HepG2 (cell line): Measurements from ENCODE around the gene CTNNA2. TPM values are rescaled to one million over a fixed set of nuclear protein-coding genes. Genes with fewer than 3 reads are reported as not detected.

Experiments used
- ATAC-seq: fragments of 200-7000 bp; cut with Tn5 transposase; 3 replicates; pipeline ENCODE4 v1.9.1; 2020; ENCODE audit warnings: mild to moderate bottlenecking, moderate library complexity
- BruUV-seq: library from RNA; stranded (reverse); fragments of 400-500 nt; replicated peaks from 2 replicates; lab custom pipeline; 2021; lab: Mats Ljungman, UMichigan
- CTCF ChIA-PET: fragments of 300-600 bp; formaldehyde crosslinking; extraction: SDS; loops from one replicate; lab custom pipeline; 2021; ENCODE audit warnings: low total read pairs, inconsistent platforms, low intra/inter-chr PET ratio; lab: Yijun Ruan, JAX
- POLR2A ChIA-PET: fragments of 350-600 bp; sonication (Branson Sonifier 250); formaldehyde crosslinking; loops from one replicate; lab custom pipeline; 2020; ENCODE audit warnings: antibody characterized with exemption, inconsistent platforms; lab: Yijun Ruan, JAX
- DNase-seq: peaks from one replicate; pipeline ENCODE4 v3.0.0-alpha.2; 2015; ENCODE audit warnings: low spot score
- FAIRE-seq: peaks from 3 replicates; lab custom pipeline; 2011; peaks lifted over from hg19 to GRCh38; lab: Jason Lieb, UNC
- H2AFZ ChIP-seq: one replicate; pipeline ENCODE4 v1.6.1; 2011; ENCODE audit warnings: low read length, inconsistent platforms
- H3K27ac ChIP-seq: fragments of 300-600 bp; 3 replicates; pipeline ENCODE4 v1.8.0; 2011; ENCODE audit warnings: mixed run types, mild to moderate bottlenecking, mixed read lengths, low read length, inconsistent platforms; ENCODE audit not compliant: insufficient read depth; ENCODE audit errors: extremely low read length
- H3K27me3 ChIP-seq, 2 experiments: fragments of 200-600 bp in 1 of 2; 2 replicates in 1 of 2; 3 replicates in 1 of 2; pipeline versions ENCODE4 v1.6.0 to v1.8.0; 2011; ENCODE audit warnings: low read length in 2 of 2, mild to moderate bottlenecking in 2 of 2, moderate library complexity in 2 of 2, inconsistent platforms in 1 of 2; ENCODE audit not compliant: insufficient read depth in 2 of 2, control insufficient read depth in 1 of 2
- H3K36me3 ChIP-seq, 2 experiments: fragments of 200-600 bp in 1 of 2; replicated peaks in 1 of 2; 2 replicates in 1 of 2; 3 replicates in 1 of 2; pipeline versions ENCODE4 v1.5.1 to v1.8.0; 2011; ENCODE audit warnings: low read length in 2 of 2, inconsistent platforms in 1 of 2; ENCODE audit not compliant: insufficient read depth in 2 of 2, control insufficient read depth in 1 of 2
- H3K4me1 ChIP-seq: 2 replicates; pipeline ENCODE4 v1.5.1; 2012; ENCODE audit warnings: low read length, inconsistent platforms; ENCODE audit not compliant: insufficient read depth
- H3K4me2 ChIP-seq: 2 replicates; pipeline ENCODE4 v1.6.0; 2011; ENCODE audit warnings: low read depth, low read length, inconsistent platforms
- H3K4me3 ChIP-seq, 3 experiments: fragments of 200-600 bp in 1 of 3; sonication (generic), shearing (Covaris generic) in 1 of 3; replicated peaks in 1 of 3; 2 replicates each; pipeline ENCODE4 v1.5.1; 2011 to 2016; ENCODE audit warnings: low read length in 3 of 3, inconsistent platforms in 2 of 3, low read depth in 2 of 3, mild to moderate bottlenecking in 2 of 3, control low read depth in 1 of 3, mixed read lengths in 1 of 3; ENCODE audit not compliant: insufficient read depth in 1 of 3
- H3K79me2 ChIP-seq: one replicate; pipeline ENCODE4 v1.6.1; 2011; ENCODE audit warnings: low read length, inconsistent platforms; ENCODE audit not compliant: insufficient read depth
- H3K9ac ChIP-seq: 2 replicates; pipeline ENCODE4 v1.6.0; 2011; ENCODE audit warnings: mild to moderate bottlenecking, low read depth, low read length, inconsistent platforms; ENCODE audit not compliant: insufficient read depth
- H3K9me3 ChIP-seq: 2 replicates; pipeline ENCODE4 v1.5.1; 2012; ENCODE audit warnings: mild to moderate bottlenecking, low read length
- H4K20me1 ChIP-seq: 2 replicates; pipeline ENCODE4 v1.6.0; 2011; ENCODE audit warnings: inconsistent platforms, mild to moderate bottlenecking, low read length, moderate library complexity; ENCODE audit not compliant: insufficient read depth
- AGO1 ChIP-seq: fragments of 200-400 bp; formaldehyde crosslinking; IDR thresholded peaks from 2 replicates; pipeline ENCODE4 v1.6.1; 2017; ENCODE audit warnings: mild to moderate bottlenecking, low read depth, low read length, moderate library complexity; ENCODE audit not compliant: poor library complexity, severe bottlenecking
- GATAD1 ChIP-seq: IDR thresholded peaks from 2 replicates; pipeline ENCODE4 v1.6.1; 2016; ENCODE audit warnings: missing genetic modification reagents, missing compliant biosample characterization
- POLR2AphosphoS5 ChIP-seq: IDR thresholded peaks from 2 replicates; pipeline ENCODE4 v1.6.1; 2012; ENCODE audit warnings: low read depth, low read length
- ZBTB7A ChIP-seq: sonication (generic); formaldehyde crosslinking; IDR thresholded peaks from 2 replicates; pipeline ENCODE4 v1.8.0; 2022; ENCODE audit warnings: mild to moderate bottlenecking, missing genetic modification reagents
- ZGPAT ChIP-seq: IDR thresholded peaks from 2 replicates; pipeline ENCODE4 v1.6.1; 2016; ENCODE audit warnings: mild to moderate bottlenecking
- ZNF20 ChIP-seq: sonication (generic); formaldehyde crosslinking; IDR thresholded peaks from 2 replicates; pipeline ENCODE4 v1.4.0; 2020; ENCODE audit warnings: mild to moderate bottlenecking, moderate library complexity, missing genetic modification reagents
- ZNF207 ChIP-seq: fragments of 450-650 bp; IDR thresholded peaks from 2 replicates; pipeline ENCODE4 v1.6.1; 2016; ENCODE audit warnings: antibody characterized with exemption, borderline replicate concordance
- ZNF24 ChIP-seq: fragments of 450-650 bp; IDR thresholded peaks from 2 replicates; pipeline ENCODE4 v1.6.1; 2017; ENCODE audit warnings: antibody characterized with exemption, mild to moderate bottlenecking
- ZNF484 ChIP-seq: sonication (generic); formaldehyde crosslinking; IDR thresholded peaks from 2 replicates; pipeline ENCODE4 v1.5.1; 2020; ENCODE audit warnings: mild to moderate bottlenecking, low read depth, missing genetic modification reagents, borderline replicate concordance
- ZNF557 ChIP-seq: sonication (generic); formaldehyde crosslinking; IDR thresholded peaks from 2 replicates; pipeline ENCODE4 v1.4.0; 2020; ENCODE audit warnings: missing genetic modification reagents
- ZNF574 ChIP-seq: sonication (generic); formaldehyde crosslinking; IDR thresholded peaks from 2 replicates; pipeline ENCODE4 v1.4.0; 2020; ENCODE audit warnings: missing genetic modification reagents
- WGBS: methylation state at CpG from one replicate; pipeline ENCODE4 v1.1.6; 2017; ENCODE audit warnings: low lambda C conversion rate; 5-methylcytosine and 5-hydroxymethylcytosine counted together
- in situ Hi-C: cut with HindIII; loops from 2 replicates; pipeline ENCODE4 v1.10.0; 2017; ENCODE audit warnings: low pct_unique_long_range_greater_than_20kb; ENCODE audit not compliant: extremely low pct_ligation_motif_present
- intact Hi-C: fragments of 100-400 bp; cut with micrococcal nuclease; formaldehyde crosslinking; loops from one replicate; pipeline ENCODE4 v1.10.0; 2022; ENCODE audit not compliant: unreplicated experiment
- polyA plus RNA-seq, 8 experiments: library from polyadenylated mRNA; depleted of rRNA in 3 of 8; stranded (reverse) in 7 of 8; unstranded in 1 of 8; fragments of >200 nt; fragmentation: Illumina TruSeq in 4 of 8; extraction: Trizol in 4 of 8; gene quantifications; 2 replicates each; pipeline versions ENCODE4 v1.2.1 to v1.2.3, GENCODE V29; 2011 to 2016; ENCODE audit warnings: low read depth in 4 of 8, missing spikeins in 1 of 8, mixed read lengths in 1 of 8; ENCODE audit not compliant: insufficient read depth in 1 of 8
- total RNA-seq, 5 experiments: library from RNA; depleted of rRNA; stranded (reverse); fragments of >200 nt; fragmentation: Illumina TruSeq; extraction: Trizol; gene quantifications; 2 replicates each; pipeline ENCODE4 v1.2.3, GENCODE V29; 2016; ENCODE audit warnings: low read depth in 1 of 5

CTNNA2 gene
- total and polyA plus RNA-seq, 2 of the 13 experiments (the other 11 are each of a cell fraction or from before 2014, with no cell fraction given) = not detected

GRCh38 chr2:80364524-80365212 lies 851.8 kb downstream of the CTNNA2 start (continued):
- TF ChIP-seq ZNF484 (no peak), ZNF574 (no peak), ZNF20 (CRISPR knock-in tag) (no peak)

GRCh38 chr2:80365762-80366161 lies 852.9 kb downstream of the CTNNA2 start:
- in situ Hi-C loops = no loop called here

More at GRCh38 chr2:80365762-80366161, 852.9 kb downstream of the CTNNA2 start:
- intact Hi-C loops = no loop called here
- Histone ChIP-seq H4K20me1 (no peaks in the 10 kb centered on the region), H3K4me1 (no peaks in the 10 kb centered on the region), H2AFZ (no peak overlapping the region), H3K27ac (no peak overlapping the region), H3K9me3 (no peaks in the 10 kb centered on the region; the same call in 1 of the 2 replicates), H3K79me2 (no peaks in the 10 kb centered on the region), H3K27me3 (no peaks in the 10 kb centered on the region), H3K4me3 (no peak overlapping the region), H3K4me2 (no peak overlapping the region), H3K36me3 (no peaks in the 10 kb centered on the region), H3K9ac (no peak overlapping the region)
- POLR2A ChIA-PET = no interaction called here
- no peak for DNase-seq
- BruUV-seq = no TSS peak
- 2% methylated on average over 3 of the region's 3 CpGs for WGBS
- CTCF ChIA-PET = no interaction called here
- no peak for ATAC-seq
- TF ChIP-seq AGO1 (no peak), GATAD1 (CRISPR knock-in tag) (no peak), ZNF557 (CRISPR knock-in tag) (no peak), ZNF207 (no peak), POLR2AphosphoS5 (no peak), ZBTB7A (CRISPR knock-in tag) (no peak), ZNF24 (no peak), ZGPAT (CRISPR knock-in tag) (no peak)
- no peak for FAIRE-seq
